H1 (cell line): ENCODE results near the gene RNU1-4. TPM values are rescaled to one million over a fixed set of nuclear protein-coding genes. Genes with fewer than 3 reads are reported as not detected.

Experiments used
- polyA plus RNA-seq, 7 experiments: library from polyadenylated mRNA; depleted of rRNA in 3 of 7; stranded (reverse) in 5 of 7; unstranded in 2 of 7; fragments of >200 nt in 5 of 7; fragments of 200-250 nt in 2 of 7; gene quantifications; 1 replicate in 5 of 7; 2 replicates in 1 of 7; 4 replicates in 1 of 7; pipeline versions ENCODE4 v1.2.1 to v1.2.3, GENCODE V29; 2011 to 2013; ENCODE audit warnings: missing spikeins in 2 of 7, mixed read lengths in 2 of 7
- small RNA-seq: library from polyadenylated mRNA; stranded (forward); fragments of <200 nt; extraction: miRNeasy Mini kit (QIAGEN cat#:217004); gene quantifications from one replicate; pipeline ENCODE3, GENCODE V24; 2013; ENCODE audit not compliant: insufficient read depth
- total RNA-seq: library from RNA; stranded (reverse); fragmentation: NEBNext Ultra II Directional; extraction: Animal tissue kit (Norgen Biotek cat#: 25700); gene quantifications from 2 replicates; pipeline ENCODE4 v1.2.1, GENCODE V29; 2021

Gene RNU1-4
- total and polyA plus RNA-seq, 2 of the 8 experiments (the other 6 are each of a cell fraction or from before 2014, with no cell fraction given) = 145 to 1,303 TPM

Small RNA genes within 50 kb of the gene (small RNA-seq; reads per million reads assigned to genes)
- gene RNU1-4 = not detected

Other genes starting within 250 kb of the RNU1-4 start
- gene RNU1-1, start 226.2 kb upstream of the RNU1-4 start, total RNA-seq = 1,303 and 1,497 TPM in 2 replicates
- under 0.01 and 145 TPM in 2 replicates for gene RNU1-1, start 226.2 kb upstream of the RNU1-4 start, polyA plus RNA-seq (2011; rRNA removed)
- 19.3 and 19.4 TPM in 2 replicates for gene NBPF1, start 127.0 kb upstream of the RNU1-4 start, total RNA-seq
- 8.5 and 9.6 TPM in 2 replicates for gene NBPF1, start 127.0 kb upstream of the RNU1-4 start, polyA plus RNA-seq (2011; rRNA removed)
- gene RNU1-3, start 73.6 kb upstream of the RNU1-4 start, total RNA-seq = 1,303 and 1,497 TPM in 2 replicates
- gene RNU1-3, start 73.6 kb upstream of the RNU1-4 start, polyA plus RNA-seq (2011; rRNA removed) = under 0.01 and 145 TPM in 2 replicates
- gene RNU1-2, start 155.5 kb downstream of the RNU1-4 start, total RNA-seq = 1,303 and 1,497 TPM in 2 replicates
- gene RNU1-2, start 155.5 kb downstream of the RNU1-4 start, polyA plus RNA-seq (2011; rRNA removed) = under 0.01 and 145 TPM in 2 replicates
- gene CROCC, start 181.4 kb downstream of the RNU1-4 start, total RNA-seq = 39.5 and 42.3 TPM in 2 replicates
- gene CROCC, start 181.4 kb downstream of the RNU1-4 start, polyA plus RNA-seq (2011; rRNA removed) = 12.1 and 24.9 TPM in 2 replicates
- gene MFAP2, start 240.1 kb downstream of the RNU1-4 start, total RNA-seq = 172 and 188 TPM in 2 replicates
- 326 and 394 TPM in 2 replicates for gene MFAP2, start 240.1 kb downstream of the RNU1-4 start, polyA plus RNA-seq (2011; rRNA removed)